Measurements from ENCODE around the gene ADAMTS3.

- no peak for TF ChIP-seq CTCF (IDR thresholded peaks at IDR 0.05)
- TF ChIP-seq MAX (IDR thresholded peaks at IDR 0.05), result no peak
- no peak for TF ChIP-seq MAFK (IDR thresholded peaks at IDR 0.05; ENCODE audit: partially characterized antibody)
Observed at GRCh38 chr4:72340803-72341431, 228.1 kb downstream of the ADAMTS3 start.
